Epithelial cell of esophagus (primary cell): ENCODE measurements around the gene EMP2.

ENCODE experiments used
- DNase-seq: peaks from one replicate; pipeline ENCODE4 v3.0.0; 2010; ENCODE audit warnings: low read depth
- H3K4me3 ChIP-seq: 2 replicates; pipeline ENCODE4 v1.5.1; 2011; ENCODE audit warnings: mild to moderate bottlenecking, low read length, control low read depth
- TF ChIP-seq, protein P1 (sequence below): IDR thresholded peaks from 2 replicates; pipeline ENCODE4 v1.5.1; 2011; ENCODE audit warnings: low read depth, mild to moderate bottlenecking, low read length, control low read depth, inconsistent platforms; ENCODE audit not compliant: insufficient read depth; ENCODE audit errors: missing control alignments

Gene EMP2

DNA sequence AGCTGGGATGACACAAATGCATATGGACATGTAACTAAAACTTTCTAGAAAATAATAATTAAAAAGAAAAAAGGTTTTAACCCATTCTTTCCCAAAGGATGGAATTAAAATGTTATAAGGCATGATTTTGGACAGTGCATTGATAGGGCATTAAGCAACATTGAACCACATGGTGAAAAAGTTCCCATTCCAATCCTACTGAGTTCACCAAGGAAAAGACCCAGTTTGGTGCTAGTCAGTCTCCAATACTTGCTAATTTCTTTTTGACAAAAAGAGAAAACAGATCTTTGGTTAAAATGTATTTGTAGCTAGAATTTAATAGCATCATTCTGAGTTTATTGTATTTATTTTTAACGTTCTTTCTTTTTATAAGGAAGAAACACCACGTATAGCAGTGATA, 28.1 kb downstream of the EMP2 start:
- TF ChIP-seq, protein P1, sequence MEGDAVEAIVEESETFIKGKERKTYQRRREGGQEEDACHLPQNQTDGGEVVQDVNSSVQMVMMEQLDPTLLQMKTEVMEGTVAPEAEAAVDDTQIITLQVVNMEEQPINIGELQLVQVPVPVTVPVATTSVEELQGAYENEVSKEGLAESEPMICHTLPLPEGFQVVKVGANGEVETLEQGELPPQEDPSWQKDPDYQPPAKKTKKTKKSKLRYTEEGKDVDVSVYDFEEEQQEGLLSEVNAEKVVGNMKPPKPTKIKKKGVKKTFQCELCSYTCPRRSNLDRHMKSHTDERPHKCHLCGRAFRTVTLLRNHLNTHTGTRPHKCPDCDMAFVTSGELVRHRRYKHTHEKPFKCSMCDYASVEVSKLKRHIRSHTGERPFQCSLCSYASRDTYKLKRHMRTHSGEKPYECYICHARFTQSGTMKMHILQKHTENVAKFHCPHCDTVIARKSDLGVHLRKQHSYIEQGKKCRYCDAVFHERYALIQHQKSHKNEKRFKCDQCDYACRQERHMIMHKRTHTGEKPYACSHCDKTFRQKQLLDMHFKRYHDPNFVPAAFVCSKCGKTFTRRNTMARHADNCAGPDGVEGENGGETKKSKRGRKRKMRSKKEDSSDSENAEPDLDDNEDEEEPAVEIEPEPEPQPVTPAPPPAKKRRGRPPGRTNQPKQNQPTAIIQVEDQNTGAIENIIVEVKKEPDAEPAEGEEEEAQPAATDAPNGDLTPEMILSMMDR: no peak
- DNase-seq: no peak
- H3K4me3 ChIP-seq: no peak overlapping the region

DNA sequence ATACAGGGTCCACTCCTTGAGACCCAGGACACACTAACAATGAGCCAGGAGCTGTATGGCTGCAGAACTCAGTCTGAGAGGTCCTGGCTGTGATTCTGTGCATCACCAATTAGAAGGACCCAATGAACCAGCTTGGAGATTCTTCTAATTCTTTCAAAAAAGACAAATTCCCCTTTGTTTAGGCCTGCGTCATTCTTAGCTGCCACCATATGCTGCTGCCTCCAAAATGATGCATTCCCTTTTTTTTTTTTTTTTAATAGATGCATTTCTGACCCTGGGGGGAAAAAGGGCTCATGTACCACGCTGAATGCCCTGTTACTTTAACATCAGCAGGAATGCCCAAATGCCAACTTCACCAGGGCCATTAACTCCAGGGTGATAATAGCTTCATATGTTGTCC, 28.5 kb downstream of the EMP2 start:
- DNase-seq: no peak
- no peak overlapping the region for H3K4me3 ChIP-seq
- TF ChIP-seq, protein P1: no peak

DNA sequence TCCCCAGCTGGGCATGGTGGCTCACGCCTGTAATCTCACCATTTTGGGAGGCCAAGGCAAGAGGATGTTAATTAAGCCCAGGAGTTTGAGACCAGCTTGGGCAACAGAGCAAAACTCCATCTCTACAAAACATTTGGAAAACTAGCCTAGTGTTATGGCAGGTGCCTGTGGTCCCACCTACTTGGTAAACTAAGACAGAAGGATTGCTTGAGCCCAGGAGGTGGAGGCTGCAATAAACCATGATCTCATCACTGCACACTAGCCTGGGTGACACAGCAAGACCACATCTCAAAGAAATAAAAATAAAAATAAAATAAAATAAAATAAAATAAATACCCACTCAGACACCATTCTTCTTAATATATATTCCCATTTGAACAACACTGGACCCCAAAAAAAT, 32.0 kb downstream of the EMP2 start:
- TF ChIP-seq, protein P1: no peak
- no peak for DNase-seq

DNA sequence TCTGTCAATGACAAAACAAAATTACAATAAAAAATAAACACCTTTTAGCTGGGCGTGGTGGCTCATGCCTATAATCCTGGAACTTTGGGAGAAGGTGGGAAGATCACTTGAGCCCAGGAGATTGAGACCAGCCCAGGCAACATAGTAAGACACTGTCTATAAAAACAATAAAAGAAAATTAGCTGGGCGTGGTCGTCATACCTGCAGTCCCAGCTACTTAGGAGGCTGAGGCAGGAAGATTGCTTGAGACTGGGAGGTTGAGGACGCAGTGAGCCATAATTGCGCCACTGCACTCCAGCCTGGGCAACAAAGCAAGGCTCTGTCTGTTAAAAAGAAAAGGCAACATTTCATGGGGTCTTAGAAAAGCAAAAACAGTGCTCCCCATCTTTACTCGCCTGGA, 32.7 kb downstream of the EMP2 start:
- H3K4me3 ChIP-seq: no peak overlapping the region
- TF ChIP-seq, protein P1: no peak
- no peak for DNase-seq

More for the DNA sequence above, 32.0 kb downstream of the EMP2 start:
- H3K4me3 ChIP-seq: no peak overlapping the region

DNA sequence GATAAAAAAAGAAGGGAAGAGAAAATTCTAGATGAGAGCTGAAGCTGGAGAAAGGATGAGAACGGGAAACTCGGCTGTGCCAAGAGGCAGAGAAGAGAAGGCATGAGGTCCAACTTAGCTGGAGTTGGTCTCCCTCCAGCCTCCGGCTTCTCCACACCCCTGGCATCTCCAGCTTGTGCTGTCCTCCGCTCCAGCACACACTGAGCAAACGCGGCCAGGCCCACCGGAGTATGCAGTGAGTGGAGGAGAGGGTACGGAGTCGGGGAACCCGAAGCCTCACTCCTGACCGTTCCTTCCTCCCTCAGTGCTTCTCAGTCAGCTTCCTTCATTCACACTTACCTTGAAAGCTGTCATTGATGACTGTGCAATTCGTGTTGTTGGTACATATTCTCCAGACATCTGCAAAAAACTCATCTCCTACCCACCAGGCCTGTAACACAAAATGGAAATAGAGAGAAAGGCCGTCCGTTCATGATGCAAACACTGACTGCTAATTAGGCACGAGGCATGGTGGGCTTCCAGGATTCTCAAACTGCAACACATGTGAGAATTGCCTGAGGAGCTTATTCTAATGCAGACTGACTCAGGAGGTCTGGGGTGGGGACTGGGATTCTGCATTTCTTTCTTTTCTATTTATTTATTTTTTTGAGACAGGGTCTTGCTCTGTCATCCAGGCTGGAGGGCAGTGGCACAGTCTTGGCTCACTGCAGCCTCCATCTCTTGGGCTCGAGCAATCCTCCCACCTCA, 37.0 kb downstream of the EMP2 start:
- TF ChIP-seq, protein P1: no peak
- H3K4me3 ChIP-seq: no peak overlapping the region
- no peak for DNase-seq

DNA sequence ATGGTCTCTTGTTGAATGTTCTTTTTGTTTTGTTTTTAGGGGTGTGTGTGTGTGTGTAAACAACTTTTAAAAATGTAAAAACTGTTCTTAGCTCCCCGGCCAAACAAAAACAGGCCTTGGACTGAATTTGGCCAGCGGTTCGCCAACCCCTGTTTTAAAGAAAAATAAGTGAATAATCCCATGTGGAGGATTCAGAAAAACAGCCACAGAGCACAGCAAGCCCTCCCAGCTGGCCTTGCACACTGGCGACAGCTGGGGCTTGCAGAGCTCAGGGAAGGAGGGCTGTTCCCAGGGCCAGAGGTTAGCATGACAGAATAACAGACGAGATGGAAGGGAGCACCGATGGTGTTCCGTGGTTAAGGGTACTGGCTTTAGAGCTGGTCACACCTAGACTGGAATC, 39.0 kb downstream of the EMP2 start:
- no peak overlapping the region for H3K4me3 ChIP-seq
- no peak for DNase-seq
- TF ChIP-seq, protein P1: no peak

DNA sequence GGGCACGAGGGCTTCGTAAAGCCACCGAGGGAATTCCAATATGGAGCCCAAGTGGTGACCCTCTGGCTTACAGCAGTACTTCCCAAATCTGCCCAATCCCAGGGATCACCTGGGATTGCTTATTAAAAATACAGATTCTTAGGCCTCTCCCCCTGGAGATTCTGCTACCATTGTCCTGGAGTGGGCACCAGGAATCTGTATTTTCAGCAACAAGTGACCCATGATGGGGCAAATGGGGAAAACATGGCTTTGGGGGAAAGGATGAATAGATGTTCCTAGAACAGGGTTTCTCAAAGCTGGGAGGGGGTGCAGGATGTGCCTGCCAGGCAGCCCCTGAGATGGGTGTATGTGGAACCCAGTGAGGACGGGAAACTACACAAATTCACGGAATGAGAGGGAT, 40.6 kb downstream of the EMP2 start:
- TF ChIP-seq, protein P1: no peak
- H3K4me3 ChIP-seq: no peak overlapping the region
- DNase-seq: no peak
